Caco-2 (cell line): Measurements from ENCODE around the gene FA2H. TPM values are rescaled to one million over a fixed set of nuclear protein-coding genes. Genes with fewer than 3 reads are reported as not detected.
A peak's percentile ranks its signal among the peaks of the same experiment; 100 is the strongest.
"Not testable (repeated sequence)": the region's sequence is repeated elsewhere in the genome, so short reads cannot be mapped to it uniquely, and the experiment has no call there.

Experiments
- BruUV-seq: library from RNA; stranded (reverse); fragments of 400-500 nt; replicated peaks from 2 replicates; lab custom pipeline; 2021; lab: Mats Ljungman, UMichigan
- CTCF ChIA-PET: fragments of 300-600 bp; sonication (Branson Sonifier 250); formaldehyde crosslinking; loops from one replicate; lab custom pipeline; 2022; ENCODE audit warnings: antibody characterized with exemption; lab: Charles Lee
- POLR2A ChIA-PET: fragments of 300-600 bp; sonication (Branson Sonifier 250); formaldehyde crosslinking; loops from one replicate; lab custom pipeline; 2022; ENCODE audit warnings: antibody characterized with exemption; lab: Charles Lee
- DNase-seq, 2 experiments: peaks; one replicate each; pipeline versions ENCODE4 v3.0.0 to v3.0.0-alpha.2; 2020 to 2022
- H3K27me3 ChIP-seq: replicated peaks from 2 replicates; pipeline ENCODE4 v1.6.0; 2011; ENCODE audit warnings: low read length; ENCODE audit not compliant: control insufficient read depth, insufficient read depth
- H3K36me3 ChIP-seq: 2 replicates; pipeline ENCODE4 v1.5.1; 2011; ENCODE audit warnings: low read length; ENCODE audit not compliant: control insufficient read depth, insufficient read depth
- H3K4me1 ChIP-seq: fragments of 250-450 bp; sonication (Bioruptor Pico); 2 replicates; pipeline ENCODE4 v1.5.1; 2020; ENCODE audit warnings: mild to moderate bottlenecking
- H3K4me3 ChIP-seq: 2 replicates; pipeline ENCODE4 v1.5.1; 2011; ENCODE audit warnings: low read depth, mild to moderate bottlenecking, control low read depth, low read length
- H3K9me3 ChIP-seq: fragments of 250-450 bp; sonication (Bioruptor Pico); 2 replicates; pipeline ENCODE4 v1.5.1; 2020; ENCODE audit warnings: mild to moderate bottlenecking, moderate library complexity
- H3K27ac Mint-ChIP-seq: one replicate; pipeline ENCODE4 v1.8.0; 2022; ENCODE audit warnings: mixed read lengths; ENCODE audit not compliant: unreplicated experiment
- H3K27me3 Mint-ChIP-seq: one replicate; pipeline ENCODE4 v1.8.0; 2022; ENCODE audit warnings: mixed read lengths; ENCODE audit not compliant: insufficient read depth, unreplicated experiment
- H3K36me3 Mint-ChIP-seq: one replicate; pipeline ENCODE4 v1.8.0; 2022; ENCODE audit warnings: mild to moderate bottlenecking, mixed read lengths; ENCODE audit not compliant: insufficient read depth, unreplicated experiment
- H3K4me1 Mint-ChIP-seq: one replicate; pipeline ENCODE4 v1.8.0; 2022; ENCODE audit warnings: low read depth, mixed read lengths; ENCODE audit not compliant: unreplicated experiment
- H3K4me3 Mint-ChIP-seq: one replicate; pipeline ENCODE4 v1.8.0; 2022; ENCODE audit warnings: mild to moderate bottlenecking, moderate library complexity, mixed read lengths; ENCODE audit not compliant: unreplicated experiment
- H3K9me3 Mint-ChIP-seq: one replicate; pipeline ENCODE4 v1.8.0; 2022; ENCODE audit warnings: mixed read lengths; ENCODE audit not compliant: unreplicated experiment
- intact Hi-C: fragments of 100-400 bp; cut with micrococcal nuclease; formaldehyde crosslinking; loops from one replicate; pipeline ENCODE4 v1.10.0; 2022; ENCODE audit not compliant: unreplicated experiment
- total RNA-seq: library from RNA; stranded (reverse); gene quantifications from 2 replicates; pipeline ENCODE4 v1.2.3, GENCODE V29; 2022
- TF ChIP-seq, protein P1 (sequence below), 2 experiments: fragments of 200-600 bp in 1 of 2; IDR thresholded peaks; 1 replicate in 1 of 2; 2 replicates in 1 of 2; pipeline versions ENCODE4 v1.5.1 to v1.8.0; 2011 to 2022; ENCODE audit warnings: antibody characterized with exemption in 1 of 2, control low read depth in 1 of 2, inconsistent platforms in 1 of 2, low read depth in 1 of 2, low read length in 1 of 2, mild to moderate bottlenecking in 1 of 2, moderate library complexity in 1 of 2; ENCODE audit not compliant: insufficient read depth in 1 of 2, severe bottlenecking in 1 of 2, unreplicated experiment in 1 of 2

FA2H gene
- total RNA-seq, 1 experiment from 2014 or later, result 21.3 TPM

DNA sequence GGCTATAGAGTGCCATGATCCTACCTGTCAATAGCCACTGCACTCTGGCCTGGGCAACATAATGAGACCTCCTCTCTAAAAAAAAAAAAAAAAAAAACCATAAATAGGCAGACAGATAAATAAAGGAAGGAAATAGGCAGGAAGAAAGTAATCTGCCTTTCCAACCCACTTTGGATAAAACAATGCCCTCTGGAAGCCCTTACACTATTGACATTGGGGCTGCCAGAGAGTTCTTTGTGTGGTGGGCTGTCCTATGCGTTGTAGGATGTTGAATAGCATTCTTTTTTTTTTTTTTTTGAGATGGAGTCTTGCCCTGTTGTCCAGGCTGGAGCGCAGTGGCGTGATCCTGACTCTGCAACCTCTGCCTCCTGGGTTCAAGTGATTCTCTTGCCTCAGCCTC, 100.7 kb downstream of the FA2H start:
- H3K9me3 Mint-ChIP-seq, result no peaks in the 10 kb centered on the region
- H3K27ac Mint-ChIP-seq, result no peak overlapping the region
- Histone ChIP-seq H3K4me3 (no peak overlapping the region), H3K4me1 (no peaks in the 10 kb centered on the region), H3K36me3 (no peaks in the 10 kb centered on the region), H3K9me3 (no peaks in the 10 kb centered on the region), H3K27me3 (no peaks in the 10 kb centered on the region)
- no peaks in the 10 kb centered on the region for H3K36me3 Mint-ChIP-seq
- no peaks in the 10 kb centered on the region for H3K4me1 Mint-ChIP-seq
- no peak for DNase-seq
- no peak overlapping the region for H3K4me3 Mint-ChIP-seq
- no TSS peak for BruUV-seq
- TF ChIP-seq, protein P1, sequence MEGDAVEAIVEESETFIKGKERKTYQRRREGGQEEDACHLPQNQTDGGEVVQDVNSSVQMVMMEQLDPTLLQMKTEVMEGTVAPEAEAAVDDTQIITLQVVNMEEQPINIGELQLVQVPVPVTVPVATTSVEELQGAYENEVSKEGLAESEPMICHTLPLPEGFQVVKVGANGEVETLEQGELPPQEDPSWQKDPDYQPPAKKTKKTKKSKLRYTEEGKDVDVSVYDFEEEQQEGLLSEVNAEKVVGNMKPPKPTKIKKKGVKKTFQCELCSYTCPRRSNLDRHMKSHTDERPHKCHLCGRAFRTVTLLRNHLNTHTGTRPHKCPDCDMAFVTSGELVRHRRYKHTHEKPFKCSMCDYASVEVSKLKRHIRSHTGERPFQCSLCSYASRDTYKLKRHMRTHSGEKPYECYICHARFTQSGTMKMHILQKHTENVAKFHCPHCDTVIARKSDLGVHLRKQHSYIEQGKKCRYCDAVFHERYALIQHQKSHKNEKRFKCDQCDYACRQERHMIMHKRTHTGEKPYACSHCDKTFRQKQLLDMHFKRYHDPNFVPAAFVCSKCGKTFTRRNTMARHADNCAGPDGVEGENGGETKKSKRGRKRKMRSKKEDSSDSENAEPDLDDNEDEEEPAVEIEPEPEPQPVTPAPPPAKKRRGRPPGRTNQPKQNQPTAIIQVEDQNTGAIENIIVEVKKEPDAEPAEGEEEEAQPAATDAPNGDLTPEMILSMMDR (IDR thresholded peaks at IDR 0.05; ENCODE audit: insufficient read depth in 1 of 2, low read depth in 1 of 2, low read length in 1 of 2, severe bottlenecking in 1 of 2, unreplicated experiment in 1 of 2), result no peak
- POLR2A ChIA-PET, result no interaction called here
- CTCF ChIA-PET, result no interaction called here
- no peaks in the 10 kb centered on the region for H3K27me3 Mint-ChIP-seq
- intact Hi-C loops, result no loop called here

DNA sequence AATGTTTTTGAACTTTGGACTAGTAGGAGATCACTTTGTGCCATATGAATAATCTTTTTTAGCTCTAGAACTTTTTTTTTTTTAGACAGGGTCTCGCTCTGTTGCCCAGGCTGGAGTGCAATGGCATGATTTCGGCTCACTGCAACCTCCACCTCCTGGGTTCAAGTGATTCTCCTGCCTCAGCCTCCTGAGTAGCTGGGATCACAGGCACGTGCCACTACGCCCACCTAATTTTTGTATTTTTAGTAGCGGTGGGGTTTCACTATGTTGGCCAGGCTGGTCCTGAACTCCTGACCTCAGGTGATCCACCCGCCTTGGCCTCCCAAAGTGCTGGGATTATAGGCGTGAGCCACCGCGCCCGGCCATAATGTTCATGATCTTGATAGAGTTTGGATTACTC, 105.7 kb downstream of the FA2H start:
- BruUV-seq, H3K27me3 ChIP-seq, H3K9me3 ChIP-seq, H3K9me3 Mint-ChIP-seq, H3K27me3 Mint-ChIP-seq, H3K4me3 ChIP-seq, DNase-seq, H3K36me3 ChIP-seq, H3K4me1 ChIP-seq, POLR2A ChIA-PET: not testable (repeated sequence)
- CTCF ChIA-PET, result interaction anchor here (2.5 kb wide), 1 partner anchor 194 kb away, joined by 13 read pairs; no protein-coding TSS in a partner anchor
- peak overlapping the region; percentile 95 for H3K4me3 Mint-ChIP-seq
- peaks cover 12% of the 10 kb centered on the region for H3K4me1 Mint-ChIP-seq
- intact Hi-C loops, result loop anchor here (5.0 kb wide), 1 partner anchor 143 kb away; no protein-coding TSS in a partner anchor
- H3K36me3 Mint-ChIP-seq, result peaks cover 31% of the 10 kb centered on the region
- H3K27ac Mint-ChIP-seq, result peak overlapping the region; percentile 98

DNA sequence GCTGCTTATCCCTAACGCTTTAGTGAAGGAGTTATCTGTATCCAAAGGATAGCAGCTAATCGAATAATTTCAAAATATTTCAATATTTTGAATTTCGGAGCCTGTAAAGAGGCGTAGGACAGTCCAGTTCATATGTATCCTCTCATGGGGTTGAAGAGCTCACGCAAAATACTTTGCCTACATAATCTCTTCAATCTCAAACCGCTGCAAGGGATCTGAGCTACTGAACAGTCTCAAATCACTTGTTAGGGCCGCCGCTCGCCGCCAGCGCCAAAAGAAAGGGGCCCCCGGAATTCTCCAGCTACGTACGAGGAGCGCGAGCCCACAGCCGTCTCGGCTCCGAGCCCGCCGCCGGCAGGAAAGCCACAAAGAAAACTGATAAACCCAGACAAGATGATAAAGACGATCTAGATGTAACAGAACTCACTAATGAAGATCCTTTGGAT, 107.3 kb downstream of the FA2H start:
- no peaks in the 10 kb centered on the region for H3K9me3 ChIP-seq
- H3K4me3 ChIP-seq, result peak overlapping the region; percentile 65
- H3K27me3 ChIP-seq, result no peaks in the 10 kb centered on the region
- TSS peak; percentile 80 for BruUV-seq
- Mint-ChIP-seq H3K4me3 (peak overlapping the region; percentile 95), H3K36me3 (peaks cover 47% of the 10 kb centered on the region), H3K27me3 (no peaks in the 10 kb centered on the region), H3K9me3 (no peaks in the 10 kb centered on the region), H3K4me1 (peaks cover 18% of the 10 kb centered on the region), H3K27ac (peak overlapping the region; percentile 98)
- DNase-seq, result peak; percentile 69 to 70
- POLR2A ChIA-PET, result interaction anchor here (0.6 to 1.9 kb wide), 20 partner anchors 9 to 939 kb away, joined by 3 to 45 read pairs (median 8); partner anchors contain the start of genes FA2H, GLG1 and MLKL
- H3K4me1 ChIP-seq, result peaks cover 8% of the 10 kb centered on the region
- H3K36me3 ChIP-seq, result peaks cover 4% of the 10 kb centered on the region; the same call in 1 of the 2 replicates
- intact Hi-C loops, result loop anchor here (2.0 to 5.0 kb wide), 2 partner anchors 34 to 145 kb away; partner anchors contain the start of gene MLKL
- TF ChIP-seq, protein P1 (IDR thresholded peaks at IDR 0.05; ENCODE audit: insufficient read depth in 1 of 2, low read depth in 1 of 2, low read length in 1 of 2, severe bottlenecking in 1 of 2, unreplicated experiment in 1 of 2), result no peak
- CTCF ChIA-PET, result interaction anchor here (0.6 to 2.5 kb wide), 5 partner anchors 29 to 195 kb away, joined by 3 to 13 read pairs (median 3); partner anchors contain the start of gene FA2H
